HL-60 (cell line): Measurements from ENCODE around the gene BACH1.
A peak's percentile ranks its signal among the peaks of the same experiment; 100 is the strongest.

Experiments
- DNase-seq, 2 experiments: peaks; one replicate each; pipeline ENCODE4 v3.0.0-alpha.2; 2010 to 2020; ENCODE audit warnings: low read depth in 1 of 2, low spot score in 1 of 2
- H3K27ac ChIP-seq: fragments of 250-450 bp; sonication (Bioruptor Pico); replicated peaks from 2 replicates; pipeline ENCODE4 v1.5.1; 2020; ENCODE audit warnings: mild to moderate bottlenecking, moderate library complexity
- H3K27me3 ChIP-seq: fragments of 250-450 bp; sonication (Bioruptor Pico); 2 replicates; pipeline ENCODE4 v1.5.1; 2021; ENCODE audit warnings: mild to moderate bottlenecking, moderate library complexity; ENCODE audit not compliant: insufficient read depth, poor library complexity, severe bottlenecking
- H3K4me3 ChIP-seq: replicated peaks from 2 replicates; pipeline ENCODE4 v1.5.1; 2011; ENCODE audit warnings: mild to moderate bottlenecking, control low read depth, low read length; ENCODE audit not compliant: insufficient read depth
- GABPA ChIP-seq: IDR thresholded peaks from 2 replicates; pipeline ENCODE4 v1.6.1; 2012; ENCODE audit warnings: low read depth
- POLR2AphosphoS5 ChIP-seq: IDR thresholded peaks from 2 replicates; pipeline ENCODE4 v1.6.1; 2012; ENCODE audit warnings: low read depth
- SPI1 ChIP-seq: IDR thresholded peaks from 2 replicates; pipeline ENCODE4 v1.6.1; 2012; ENCODE audit warnings: low read depth, mild to moderate bottlenecking, borderline replicate concordance
- TF ChIP-seq, protein P1 (sequence below): IDR thresholded peaks from one replicate; pipeline ENCODE4 v1.5.1; 2011; ENCODE audit warnings: low read length, control low read depth, inconsistent platforms; ENCODE audit not compliant: insufficient read depth
- TF ChIP-seq, protein P2 (sequence below): IDR thresholded peaks from 2 replicates; pipeline ENCODE4 v1.6.1; 2012; ENCODE audit warnings: low read depth; ENCODE audit not compliant: insufficient replicate concordance

The BACH1 gene

DNA sequence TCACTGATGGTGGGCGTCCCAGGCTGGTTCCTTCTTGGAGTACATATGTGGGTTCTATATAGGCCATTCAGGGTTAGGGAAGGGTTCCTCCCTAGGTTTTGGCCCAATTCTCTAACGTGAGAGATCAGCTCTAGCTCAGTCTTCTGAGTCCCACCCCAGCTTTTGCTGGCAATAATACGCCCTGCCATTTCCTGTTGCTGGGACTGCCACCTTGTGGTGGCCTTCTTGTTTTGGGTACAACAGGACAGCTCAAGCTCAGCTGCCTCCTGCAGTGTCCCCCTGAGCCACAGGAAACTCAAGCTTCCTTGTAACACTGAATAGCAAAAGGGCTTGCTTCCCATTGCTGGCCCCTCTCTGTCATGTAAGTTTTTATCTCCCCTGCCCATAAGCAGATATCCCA is 77.8 kb downstream of the BACH1 start:
- DNase-seq = peak in 1 of 2 experiments; percentile 41

DNA sequence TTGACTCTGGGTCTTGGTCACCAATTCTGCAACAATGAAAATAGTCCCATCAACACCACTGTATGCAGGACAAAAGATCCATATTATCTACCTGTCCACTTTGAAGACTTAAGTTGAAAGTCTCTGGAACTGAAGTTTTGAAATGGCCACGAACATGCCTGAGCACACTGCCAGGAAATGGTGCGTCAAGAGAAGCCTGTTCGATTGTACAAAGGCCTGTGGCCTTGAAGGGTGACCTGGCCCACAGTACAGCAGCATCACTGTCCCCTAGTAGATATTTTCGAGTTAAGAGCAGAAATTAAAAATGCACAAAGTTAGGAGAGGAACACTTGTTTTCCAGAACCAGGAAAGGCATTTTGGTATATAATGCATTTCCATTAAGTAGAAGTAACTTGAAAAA is 78.5 kb downstream of the BACH1 start:
- no peak overlapping the region for H3K4me3 ChIP-seq
- H3K27me3 ChIP-seq = no peaks in the 10 kb centered on the region
- DNase-seq = no peak
- no peak overlapping the region for H3K27ac ChIP-seq
- TF ChIP-seq POLR2AphosphoS5 (no peak), GABPA (no peak), SPI1 (no peak)
- TF ChIP-seq, protein P1, sequence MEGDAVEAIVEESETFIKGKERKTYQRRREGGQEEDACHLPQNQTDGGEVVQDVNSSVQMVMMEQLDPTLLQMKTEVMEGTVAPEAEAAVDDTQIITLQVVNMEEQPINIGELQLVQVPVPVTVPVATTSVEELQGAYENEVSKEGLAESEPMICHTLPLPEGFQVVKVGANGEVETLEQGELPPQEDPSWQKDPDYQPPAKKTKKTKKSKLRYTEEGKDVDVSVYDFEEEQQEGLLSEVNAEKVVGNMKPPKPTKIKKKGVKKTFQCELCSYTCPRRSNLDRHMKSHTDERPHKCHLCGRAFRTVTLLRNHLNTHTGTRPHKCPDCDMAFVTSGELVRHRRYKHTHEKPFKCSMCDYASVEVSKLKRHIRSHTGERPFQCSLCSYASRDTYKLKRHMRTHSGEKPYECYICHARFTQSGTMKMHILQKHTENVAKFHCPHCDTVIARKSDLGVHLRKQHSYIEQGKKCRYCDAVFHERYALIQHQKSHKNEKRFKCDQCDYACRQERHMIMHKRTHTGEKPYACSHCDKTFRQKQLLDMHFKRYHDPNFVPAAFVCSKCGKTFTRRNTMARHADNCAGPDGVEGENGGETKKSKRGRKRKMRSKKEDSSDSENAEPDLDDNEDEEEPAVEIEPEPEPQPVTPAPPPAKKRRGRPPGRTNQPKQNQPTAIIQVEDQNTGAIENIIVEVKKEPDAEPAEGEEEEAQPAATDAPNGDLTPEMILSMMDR = no peak
- TF ChIP-seq, protein P2, sequence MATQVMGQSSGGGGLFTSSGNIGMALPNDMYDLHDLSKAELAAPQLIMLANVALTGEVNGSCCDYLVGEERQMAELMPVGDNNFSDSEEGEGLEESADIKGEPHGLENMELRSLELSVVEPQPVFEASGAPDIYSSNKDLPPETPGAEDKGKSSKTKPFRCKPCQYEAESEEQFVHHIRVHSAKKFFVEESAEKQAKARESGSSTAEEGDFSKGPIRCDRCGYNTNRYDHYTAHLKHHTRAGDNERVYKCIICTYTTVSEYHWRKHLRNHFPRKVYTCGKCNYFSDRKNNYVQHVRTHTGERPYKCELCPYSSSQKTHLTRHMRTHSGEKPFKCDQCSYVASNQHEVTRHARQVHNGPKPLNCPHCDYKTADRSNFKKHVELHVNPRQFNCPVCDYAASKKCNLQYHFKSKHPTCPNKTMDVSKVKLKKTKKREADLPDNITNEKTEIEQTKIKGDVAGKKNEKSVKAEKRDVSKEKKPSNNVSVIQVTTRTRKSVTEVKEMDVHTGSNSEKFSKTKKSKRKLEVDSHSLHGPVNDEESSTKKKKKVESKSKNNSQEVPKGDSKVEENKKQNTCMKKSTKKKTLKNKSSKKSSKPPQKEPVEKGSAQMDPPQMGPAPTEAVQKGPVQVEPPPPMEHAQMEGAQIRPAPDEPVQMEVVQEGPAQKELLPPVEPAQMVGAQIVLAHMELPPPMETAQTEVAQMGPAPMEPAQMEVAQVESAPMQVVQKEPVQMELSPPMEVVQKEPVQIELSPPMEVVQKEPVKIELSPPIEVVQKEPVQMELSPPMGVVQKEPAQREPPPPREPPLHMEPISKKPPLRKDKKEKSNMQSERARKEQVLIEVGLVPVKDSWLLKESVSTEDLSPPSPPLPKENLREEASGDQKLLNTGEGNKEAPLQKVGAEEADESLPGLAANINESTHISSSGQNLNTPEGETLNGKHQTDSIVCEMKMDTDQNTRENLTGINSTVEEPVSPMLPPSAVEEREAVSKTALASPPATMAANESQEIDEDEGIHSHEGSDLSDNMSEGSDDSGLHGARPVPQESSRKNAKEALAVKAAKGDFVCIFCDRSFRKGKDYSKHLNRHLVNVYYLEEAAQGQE = no peak

More for the DNA sequence above, 77.8 kb downstream of the BACH1 start:
- no peak overlapping the region for H3K4me3 ChIP-seq
- H3K27me3 ChIP-seq = no peaks in the 10 kb centered on the region
- no peak overlapping the region for H3K27ac ChIP-seq
- TF ChIP-seq, protein P2 = no peak
- TF ChIP-seq POLR2AphosphoS5 (no peak), GABPA (no peak), SPI1 (no peak)
- TF ChIP-seq, protein P1 = peak; percentile 18

DNA sequence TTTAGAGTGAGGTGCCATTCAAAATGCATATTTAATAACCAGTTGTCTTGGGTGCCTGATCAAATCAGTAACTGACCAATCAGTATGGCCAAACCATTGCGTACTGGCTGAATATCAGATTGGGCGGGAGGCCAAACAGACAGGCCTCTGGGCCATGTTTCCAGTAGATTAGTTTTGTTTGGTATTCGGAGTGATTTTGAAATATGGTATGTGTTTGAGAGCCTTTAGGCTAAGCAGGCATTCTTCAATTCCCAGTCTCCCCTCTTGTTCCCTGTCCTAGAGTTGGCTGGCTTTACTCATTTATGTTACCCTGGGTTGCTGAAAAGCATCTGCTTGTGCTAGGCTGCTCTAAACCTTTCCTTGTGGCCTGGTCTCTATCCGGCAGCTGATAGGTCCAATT is 80.1 kb downstream of the BACH1 start:
- no peaks in the 10 kb centered on the region for H3K27me3 ChIP-seq
- no peak overlapping the region for H3K27ac ChIP-seq
- no peak overlapping the region for H3K4me3 ChIP-seq
- TF ChIP-seq GABPA (no peak), SPI1 (no peak), POLR2AphosphoS5 (no peak)
- TF ChIP-seq, protein P2 = no peak
- TF ChIP-seq, protein P1 = no peak
- DNase-seq = no peak
